Testis (tissue), 3 donors: ENCODE data around the gene PLEKHA7. TPM values are rescaled to one million over a fixed set of nuclear protein-coding genes. Genes with fewer than 3 reads are reported as not detected.

Source experiments
- DNase-seq: peaks from one replicate; pipeline ENCODE4 v3.0.0-alpha.2; 2019
- H3K27ac ChIP-seq, 2 donors: fragments of 200-600 bp; sonication (generic); one replicate each; pipeline ENCODE4 v1.5.1; 2019
- H3K27me3 ChIP-seq: fragments of 200-600 bp; sonication (generic); one replicate; pipeline ENCODE4 v1.5.1; 2019
- H3K36me3 ChIP-seq: fragments of 200-600 bp; sonication (generic); one replicate; pipeline ENCODE4 v1.5.1; 2017; ENCODE audit warnings: low read depth; ENCODE audit errors: missing control alignments
- H3K4me1 ChIP-seq: fragments of 200-600 bp; sonication (generic); one replicate; pipeline ENCODE4 v1.5.1; 2019
- H3K4me3 ChIP-seq, 2 donors: fragments of 200-600 bp; sonication (generic); one replicate each; pipeline ENCODE4 v1.5.1; 2017 to 2019
- H3K9me3 ChIP-seq: fragments of 200-600 bp; sonication (generic); one replicate; pipeline ENCODE4 v1.5.1; 2017
- POLR2A ChIP-seq: fragments of 450-650 bp; IDR thresholded peaks from one replicate; pipeline ENCODE4 v1.6.1; 2017; ENCODE audit warnings: antibody characterized with exemption, mild to moderate bottlenecking, moderate library complexity
- WGBS, 2 donors: methylation state at CpG; one replicate each; pipeline ENCODE4 v1.1.5; 2018; 5-methylcytosine and 5-hydroxymethylcytosine counted together
- intact Hi-C: fragments of 100-400 bp; cut with DNase I; formaldehyde crosslinking; loops from one replicate; pipeline ENCODE4 v1.15.1; 2023; ENCODE audit warnings: low total_unique reads
- polyA plus RNA-seq: library from polyadenylated mRNA; stranded (reverse); fragments of 350-450 nt; fragmentation: Illumina TruSeq; extraction: RNeasy Lipid Tissue Mini Kit (QIAGEN cat#74804); gene quantifications from one replicate; pipeline ENCODE4 v1.2.3, GENCODE V29; 2014; ENCODE audit warnings: low read depth, low replicate concordance; ENCODE audit not compliant: insufficient read depth
- total RNA-seq, 2 donors: library from RNA; depleted of rRNA; stranded (reverse); fragments of >200 nt; gene quantifications; one replicate each; pipeline ENCODE4 v1.2.3, GENCODE V29; 2016
- TF ChIP-seq, protein P1 (sequence below), 3 experiments: fragments of 450-650 bp in 2 of 3; fragments of 200-600 bp in 1 of 3; sonication (generic) in 1 of 3; IDR thresholded peaks; one replicate each; pipeline ENCODE4 v1.5.1; 2016 to 2019; ENCODE audit warnings: antibody characterized with exemption in 3 of 3, mild to moderate bottlenecking in 2 of 3, moderate library complexity in 1 of 3

Gene PLEKHA7
- total and polyA plus RNA-seq, 3 donors from 2014 or later: 33.0 to 64.9 (median 63.9) TPM

DNA sequence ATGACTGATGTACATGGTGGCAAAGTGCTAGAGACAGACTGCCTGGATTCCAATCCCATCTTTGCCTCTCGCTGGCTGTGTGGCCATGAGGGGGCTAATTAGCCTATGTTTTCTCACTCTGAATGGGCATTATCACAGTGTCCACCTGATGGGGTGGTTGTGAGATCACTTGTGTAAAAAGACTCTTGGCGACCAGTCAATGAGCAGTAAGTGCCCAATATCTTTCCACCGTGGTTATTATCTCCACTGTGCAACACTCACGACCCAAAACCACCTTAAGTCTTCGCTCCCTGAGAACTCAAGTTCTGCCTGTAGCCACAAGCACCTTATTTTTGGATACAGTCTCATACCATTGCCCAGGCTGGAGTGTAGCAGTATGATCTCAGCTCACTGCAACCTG, 52.1 kb downstream of the PLEKHA7 start:
- Histone ChIP-seq H3K36me3 (no peaks in the 10 kb centered on the region), H3K4me3 (no peak overlapping the region), H3K27ac (no peak overlapping the region), H3K27me3 (no peaks in the 10 kb centered on the region), H3K4me1 (no peaks in the 10 kb centered on the region), H3K9me3 (no peaks in the 10 kb centered on the region)
- TF ChIP-seq, protein P1, sequence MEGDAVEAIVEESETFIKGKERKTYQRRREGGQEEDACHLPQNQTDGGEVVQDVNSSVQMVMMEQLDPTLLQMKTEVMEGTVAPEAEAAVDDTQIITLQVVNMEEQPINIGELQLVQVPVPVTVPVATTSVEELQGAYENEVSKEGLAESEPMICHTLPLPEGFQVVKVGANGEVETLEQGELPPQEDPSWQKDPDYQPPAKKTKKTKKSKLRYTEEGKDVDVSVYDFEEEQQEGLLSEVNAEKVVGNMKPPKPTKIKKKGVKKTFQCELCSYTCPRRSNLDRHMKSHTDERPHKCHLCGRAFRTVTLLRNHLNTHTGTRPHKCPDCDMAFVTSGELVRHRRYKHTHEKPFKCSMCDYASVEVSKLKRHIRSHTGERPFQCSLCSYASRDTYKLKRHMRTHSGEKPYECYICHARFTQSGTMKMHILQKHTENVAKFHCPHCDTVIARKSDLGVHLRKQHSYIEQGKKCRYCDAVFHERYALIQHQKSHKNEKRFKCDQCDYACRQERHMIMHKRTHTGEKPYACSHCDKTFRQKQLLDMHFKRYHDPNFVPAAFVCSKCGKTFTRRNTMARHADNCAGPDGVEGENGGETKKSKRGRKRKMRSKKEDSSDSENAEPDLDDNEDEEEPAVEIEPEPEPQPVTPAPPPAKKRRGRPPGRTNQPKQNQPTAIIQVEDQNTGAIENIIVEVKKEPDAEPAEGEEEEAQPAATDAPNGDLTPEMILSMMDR (IDR thresholded peaks at IDR 0.05): no peak
- TF ChIP-seq POLR2A: no peak
- intact Hi-C loops: no loop called here
- 76 to 81% methylated on average over 5 of the region's 5 CpGs for whole genome bisulfite sequencing, 2 donors
- no peak for DNase-seq

- H3K27me3 ChIP-seq: no peaks in the 10 kb centered on the region
Measured at GRCh38 chr11:16960250-16960649, 54.0 kb downstream of the PLEKHA7 start.

DNA sequence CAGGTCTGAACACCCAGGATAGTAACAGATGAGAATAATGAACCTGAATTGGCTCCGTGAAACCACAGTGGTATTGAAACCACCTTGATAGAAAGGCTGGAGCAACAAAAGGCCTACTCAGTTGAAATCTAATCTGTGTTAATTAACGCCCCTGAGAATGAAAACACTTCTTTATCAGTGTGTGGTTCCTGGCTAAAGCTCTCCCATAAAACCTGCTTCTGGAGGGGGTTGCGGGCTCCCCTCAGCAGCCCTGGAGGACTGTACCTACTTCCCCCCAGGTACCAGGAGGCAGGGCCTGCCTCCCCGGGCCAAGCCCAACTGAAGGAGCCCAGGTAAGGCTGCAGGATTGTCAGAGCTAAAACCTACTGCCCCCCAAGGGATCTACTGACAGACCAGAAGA, 54.6 kb downstream of the PLEKHA7 start:
- no peaks in the 10 kb centered on the region for H3K36me3 ChIP-seq
- 72 to 76% methylated on average over 3 to 4 of the region's 4 CpGs for WGBS, 2 donors
- H3K27me3 ChIP-seq: no peaks in the 10 kb centered on the region
- no peak overlapping the region for H3K4me3 ChIP-seq
- intact Hi-C loops: no loop called here
- H3K9me3 ChIP-seq: no peaks in the 10 kb centered on the region
- DNase-seq: no peak
- TF ChIP-seq, protein P1 (IDR thresholded peaks at IDR 0.05): no peak
- TF ChIP-seq POLR2A: no peak
- no peak overlapping the region for H3K27ac ChIP-seq
- H3K4me1 ChIP-seq: no peaks in the 10 kb centered on the region

More at GRCh38 chr11:16960250-16960649, 54.0 kb downstream of the PLEKHA7 start:
- TF ChIP-seq, protein P1 (IDR thresholded peaks at IDR 0.05): no peak
- no peak for TF ChIP-seq POLR2A
- DNase-seq: no peak
- intact Hi-C loops: no loop called here
- no peak overlapping the region for H3K27ac ChIP-seq
- H3K4me1 ChIP-seq: no peaks in the 10 kb centered on the region
- no peaks in the 10 kb centered on the region for H3K36me3 ChIP-seq
- H3K4me3 ChIP-seq: no peak overlapping the region
- 69 to 70% methylated on average over 5 of the region's 5 CpGs for WGBS, 2 donors
- H3K9me3 ChIP-seq: no peaks in the 10 kb centered on the region

DNA sequence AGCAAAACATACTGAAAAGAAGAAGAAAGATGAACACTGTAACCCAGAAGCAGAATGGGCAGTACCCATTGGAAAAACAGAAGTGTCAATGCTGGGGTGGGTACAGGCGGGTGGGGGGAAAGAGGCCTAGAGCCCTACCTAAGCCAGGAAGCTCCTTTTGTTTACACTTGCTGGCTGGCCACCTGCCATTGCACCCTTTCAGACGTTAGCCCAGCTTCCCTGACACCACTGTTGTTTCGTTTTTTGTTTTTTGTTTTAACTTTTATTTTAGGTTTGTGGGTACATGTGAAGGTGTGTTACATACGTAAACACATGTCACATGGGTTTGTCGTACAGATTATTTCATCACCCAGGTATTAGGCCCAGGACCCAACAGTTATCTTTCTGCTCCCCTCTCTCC, 55.4 kb downstream of the PLEKHA7 start:
- Histone ChIP-seq H3K27me3 (no peaks in the 10 kb centered on the region), H3K36me3 (no peaks in the 10 kb centered on the region), H3K9me3 (no peaks in the 10 kb centered on the region), H3K4me3 (no peak overlapping the region), H3K27ac (no peak overlapping the region), H3K4me1 (no peaks in the 10 kb centered on the region)
- TF ChIP-seq POLR2A: no peak
- TF ChIP-seq, protein P1 (IDR thresholded peaks at IDR 0.05): no peak
- DNase-seq: no peak
- WGBS, 2 donors: 83 to 88% methylated on average over 5 of the region's 5 CpGs
- intact Hi-C loops: no loop called here

- Histone ChIP-seq H3K4me3 (no peak overlapping the region), H3K27me3 (no peaks in the 10 kb centered on the region), H3K9me3 (no peaks in the 10 kb centered on the region), H3K27ac (no peak overlapping the region), H3K4me1 (peaks cover 4% of the 10 kb centered on the region), H3K36me3 (no peaks in the 10 kb centered on the region)
- TF ChIP-seq POLR2A: no peak
- TF ChIP-seq, protein P1 (IDR thresholded peaks at IDR 0.05): no peak
- DNase-seq: no peak
- intact Hi-C loops: no loop called here
- 88 to 91% methylated on average over 5 of the region's 5 CpGs for WGBS, 2 donors
Measured at GRCh38 chr11:16956538-16957153, 57.6 kb downstream of the PLEKHA7 start.
